ENCODE results near the gene OPHN1.

The OPHN1 gene

GRCh38 chrX:68433155-68433980 is at the start of gene OPHN1:
Gene OPHN1, minus strand, starts transcription at chrX:68433495. Its CDS starts 475 bp downstream, at chrX:68433020.
- DNase-seq: no peak

GRCh38 chrX:68480969-68481368 is 47.7 kb upstream of the OPHN1 start:
- DNase-seq: no peak

GRCh38 chrX:68464796-68465195 is 31.5 kb upstream of the OPHN1 start:
- DNase-seq: no peak

- DNase-seq: no peak
Measured at GRCh38 chrX:68463880-68464279, 30.6 kb upstream of the OPHN1 start.

DNA sequence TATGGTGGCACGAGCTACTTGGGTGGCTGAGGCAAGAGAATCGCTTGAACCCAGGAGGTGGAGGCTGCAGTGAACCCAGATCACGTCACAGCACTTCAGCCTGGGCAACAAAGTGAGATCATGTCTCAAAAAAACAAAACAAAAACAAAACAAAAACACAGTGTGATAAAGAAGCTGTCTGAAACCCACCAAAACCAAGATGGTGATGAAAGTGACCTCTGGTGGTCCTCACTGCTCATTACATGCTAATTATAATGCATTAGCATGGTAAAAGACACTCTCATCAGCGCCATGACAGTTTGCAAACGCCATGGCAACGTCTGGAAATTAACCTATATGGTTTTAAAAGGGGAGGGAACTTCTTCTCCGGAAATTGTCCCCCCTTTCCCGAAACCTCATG is 29.4 kb upstream of the OPHN1 start:
- DNase-seq: peak; percentile 2 to 46

DNA sequence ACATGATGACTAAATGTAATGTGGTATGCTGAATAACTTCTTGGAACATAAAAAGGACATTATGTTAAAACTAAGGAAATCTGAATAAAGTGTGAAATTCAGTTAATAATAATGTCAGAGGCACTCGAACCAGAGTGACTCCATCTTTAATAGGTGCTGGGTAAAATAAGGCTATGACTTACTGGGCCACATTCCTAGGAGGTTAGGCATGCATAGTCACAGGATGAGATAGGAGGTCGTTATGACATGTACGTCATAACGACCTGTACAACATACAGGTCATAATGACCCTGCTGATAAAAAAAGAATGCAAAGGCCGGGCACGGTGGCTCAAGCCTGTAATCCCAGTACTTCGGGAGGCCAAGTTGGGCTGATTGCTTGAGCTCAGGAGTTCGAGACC is 28.9 kb upstream of the OPHN1 start:
- no peak for DNase-seq

DNA sequence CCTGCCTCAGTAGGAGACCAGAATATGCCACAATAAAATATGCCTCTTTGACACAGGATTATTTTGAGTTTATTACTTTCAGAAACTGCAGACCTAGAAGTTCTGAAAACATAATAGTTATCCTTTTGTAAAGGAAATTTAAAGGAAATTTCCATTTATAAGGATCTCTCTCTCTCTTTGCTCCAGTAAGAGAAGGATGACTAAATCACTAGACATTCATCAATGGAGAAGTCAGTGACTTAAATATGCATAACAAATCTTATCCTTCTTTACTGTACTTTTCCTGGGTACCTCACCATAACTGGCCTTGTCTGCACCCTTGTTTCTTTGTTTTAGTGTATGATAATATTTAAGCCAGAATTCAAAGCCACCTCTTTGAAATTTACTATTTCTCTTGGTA is 28.3 kb upstream of the OPHN1 start:
- no peak for DNase-seq

DNA sequence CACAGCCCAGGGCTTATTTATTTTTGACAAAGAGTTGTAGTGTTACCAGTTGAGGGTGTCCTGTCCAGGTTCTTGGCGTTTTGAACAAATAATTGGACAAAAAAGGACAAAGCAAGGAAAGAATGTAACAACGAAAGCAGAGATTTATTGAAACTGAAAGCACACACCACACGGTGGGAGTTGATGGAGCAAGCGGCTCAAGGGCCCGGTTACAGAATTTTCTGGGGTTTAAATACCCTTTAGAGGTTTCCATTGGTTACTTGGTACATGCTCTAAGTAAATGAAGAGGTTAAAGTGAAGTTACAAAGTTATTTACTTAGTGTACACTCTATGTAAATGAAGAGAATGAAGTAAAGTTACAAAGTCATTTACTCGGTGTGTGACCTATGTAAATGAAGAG is 27.8 kb upstream of the OPHN1 start:
- DNase-seq: no peak

- DNase-seq: no peak
Measured at GRCh38 chrX:68455151-68455510, 21.8 kb upstream of the OPHN1 start.

DNA sequence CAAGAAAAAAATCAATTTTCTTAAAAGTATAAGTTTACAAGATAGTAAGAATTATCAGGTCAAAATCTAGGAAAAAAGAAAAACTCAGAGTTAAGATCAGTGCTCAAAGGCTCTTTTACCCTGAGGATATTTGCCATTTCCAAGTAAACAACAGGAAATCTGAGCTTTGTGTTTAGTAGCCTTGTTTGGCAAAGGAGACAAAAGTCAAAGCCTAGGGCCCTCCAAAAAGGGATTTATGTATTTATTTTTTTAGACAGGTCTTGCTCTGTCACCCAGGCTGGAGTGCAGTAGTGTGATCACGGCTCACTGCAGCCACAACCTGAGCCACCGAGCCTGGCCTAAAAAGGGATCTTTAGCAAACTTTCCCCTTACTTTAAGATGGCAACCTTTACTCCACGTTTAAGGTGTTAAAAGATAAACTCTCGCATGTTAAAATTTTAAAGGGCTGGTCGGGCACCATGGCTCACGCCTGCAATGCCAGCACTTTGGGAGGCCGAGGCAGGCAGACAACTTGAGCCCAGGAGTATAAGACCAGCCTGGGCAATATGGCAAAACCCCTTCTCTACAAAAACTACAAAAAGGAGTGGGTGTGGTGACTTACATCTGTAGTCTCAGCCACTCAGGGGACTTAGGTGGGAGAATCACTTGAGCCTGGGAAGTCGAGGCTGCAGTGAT is 21.3 kb upstream of the OPHN1 start:
- DNase-seq: no peak

DNA sequence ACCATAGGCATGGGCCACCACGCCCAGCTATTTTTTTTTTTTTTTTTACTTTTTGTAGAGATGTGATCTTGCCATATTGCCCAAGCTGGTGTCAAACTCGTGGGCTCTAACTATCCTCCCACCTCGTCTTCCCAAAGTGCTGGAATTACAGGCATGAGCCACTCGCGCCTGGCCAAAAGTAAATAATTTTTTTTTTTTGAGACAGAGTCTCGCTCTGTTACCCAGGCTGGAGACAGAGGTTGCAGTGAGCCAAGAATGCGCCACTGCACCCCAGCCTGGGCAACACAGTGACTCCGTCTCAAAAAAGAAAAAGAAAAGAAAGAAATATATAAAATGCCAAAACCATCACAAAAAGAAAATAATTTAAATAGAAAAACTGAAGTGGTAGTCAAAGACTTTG is 18.4 kb upstream of the OPHN1 start:
- no peak for DNase-seq

GRCh38 chrX:68443155-68443868 is 10.0 kb upstream of the OPHN1 start:
- DNase-seq: peak in 1 of 2 donors; percentile 37

- DNase-seq: no peak
Measured at GRCh38 chrX:68440940-68441339, 7.6 kb upstream of the OPHN1 start.

- DNase-seq: no peak
Measured at GRCh38 chrX:68440442-68440841, 7.1 kb upstream of the OPHN1 start.

DNA sequence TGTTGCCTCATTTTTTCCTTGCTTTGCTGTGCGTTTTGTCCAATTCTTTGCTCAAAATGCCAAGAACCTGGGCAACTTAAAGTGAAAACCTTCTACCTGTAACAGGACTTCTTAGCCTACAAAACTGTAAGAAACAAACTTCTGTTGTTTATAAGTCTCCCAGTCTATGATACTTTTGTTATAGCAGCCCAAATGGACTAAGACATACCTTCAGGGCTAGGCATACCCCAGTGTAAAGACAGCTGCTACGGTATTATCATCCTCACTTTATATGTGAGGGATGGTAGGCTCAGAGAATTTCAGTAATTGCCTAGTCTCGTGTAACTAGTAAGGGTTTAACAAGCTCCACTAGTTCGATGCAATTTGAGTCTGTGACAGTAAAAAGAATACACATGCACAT is 6.0 kb upstream of the OPHN1 start:
- DNase-seq: no peak

DNA sequence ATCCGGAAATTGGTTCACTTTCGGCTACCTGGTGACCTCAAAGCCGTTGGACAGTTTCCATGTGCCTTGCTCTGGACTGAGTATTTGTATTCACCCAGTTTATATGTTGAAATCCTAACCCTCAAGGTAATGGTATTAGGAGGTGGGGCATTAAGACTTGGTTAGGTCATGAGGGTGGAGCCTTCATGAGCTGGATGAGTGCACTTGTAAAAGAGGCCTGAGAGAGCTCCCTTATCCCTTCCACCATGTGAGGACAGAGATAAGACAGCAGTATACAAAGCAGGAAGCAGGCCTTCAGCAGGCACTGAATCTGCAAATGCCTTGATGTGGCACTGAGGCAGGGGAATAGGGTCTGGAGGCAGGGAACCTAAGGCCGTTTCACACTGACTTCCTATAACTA is 5.3 kb upstream of the OPHN1 start:
- no peak for DNase-seq

GRCh38 chrX:68433981-68434299 is 645 bp upstream of the OPHN1 start:
- DNase-seq: no peak

DNA sequence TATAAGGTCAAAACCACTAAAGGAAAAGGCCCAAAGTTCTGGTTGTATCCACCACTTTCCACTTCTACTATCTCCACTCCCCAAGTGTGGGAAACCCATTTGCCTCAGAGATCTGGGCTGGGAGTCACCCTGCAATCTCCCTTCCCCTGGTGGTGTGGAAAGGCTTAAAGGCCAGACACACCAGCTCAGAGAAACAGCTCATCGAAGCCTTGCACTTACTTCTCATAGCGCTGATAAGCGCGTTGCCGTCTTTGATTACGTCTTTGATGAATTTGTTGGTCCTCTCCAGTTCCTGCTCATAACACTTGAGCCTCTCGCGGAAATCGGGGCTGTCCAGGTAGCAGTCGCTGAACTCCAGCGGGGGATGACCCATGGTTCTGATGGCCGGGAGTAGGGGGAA is 647 bp downstream of the OPHN1 start:
- DNase-seq: no peak

- no peak for DNase-seq
Measured at GRCh38 chrX:68431836-68432235, 1.5 kb downstream of the OPHN1 start.

- no peak for DNase-seq
Measured at GRCh38 chrX:68429216-68429615, 4.1 kb downstream of the OPHN1 start.

DNA sequence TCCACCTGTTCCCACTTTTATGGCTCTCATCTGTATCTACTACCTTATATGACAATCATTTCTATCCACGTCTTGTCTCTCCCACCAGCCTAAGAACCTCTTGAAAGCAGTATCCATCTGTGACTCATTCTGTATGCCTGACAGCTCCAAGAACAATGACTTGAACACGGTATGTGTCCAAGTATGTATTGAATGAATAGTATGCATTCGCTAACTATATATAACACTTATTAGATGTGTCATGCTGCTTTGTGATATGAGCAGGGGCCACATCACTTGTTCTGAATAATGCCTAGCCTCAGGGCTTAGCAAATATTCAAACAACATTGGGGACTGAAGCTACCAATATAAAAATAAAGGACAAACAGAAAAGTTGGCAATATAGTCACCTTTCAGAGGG is 4.9 kb downstream of the OPHN1 start:
- DNase-seq: no peak

DNA sequence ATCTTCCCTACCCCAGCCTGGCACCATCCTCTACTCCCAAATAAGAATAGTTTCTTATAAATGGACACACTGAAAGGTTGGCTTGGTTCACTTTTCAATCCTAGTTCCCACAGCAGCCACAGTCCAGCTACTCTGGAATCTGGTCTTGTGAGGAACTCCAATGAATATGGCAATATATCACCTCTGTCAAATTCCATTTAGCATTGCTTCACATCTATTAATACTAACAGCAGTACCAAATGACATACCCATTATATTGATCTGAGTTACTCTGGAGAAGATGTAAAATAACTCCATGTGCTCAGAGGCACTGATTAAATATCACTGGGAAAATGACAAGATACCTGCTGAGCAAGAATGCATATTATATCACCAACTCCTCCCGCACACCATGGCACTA is 8.6 kb downstream of the OPHN1 start:
- DNase-seq: no peak

- DNase-seq: no peak
Measured at GRCh38 chrX:68422478-68422877, 10.8 kb downstream of the OPHN1 start.

- DNase-seq: no peak
Measured at GRCh38 chrX:68421636-68422035, 11.7 kb downstream of the OPHN1 start.
